ENCODE data around the gene GPR176. TPM values are rescaled to one million over a fixed set of nuclear protein-coding genes. Genes with fewer than 3 reads are reported as not detected.

The GPR176 gene
- total RNA-seq, 1 donor from 2014 or later, result 0.23 TPM

- Mint-ChIP-seq H3K4me1 (ENCODE audit: low read depth) (peaks cover 37% of the 10 kb centered on the region), H3K9me3 (no peaks in the 10 kb centered on the region), H3K4me3 (no peak overlapping the region), H3K27me3 (ENCODE audit: insufficient read depth) (peaks cover 18% of the 10 kb centered on the region), H3K27ac (no peak overlapping the region), H3K36me3 (ENCODE audit: low read depth) (peaks cover 3% of the 10 kb centered on the region)
- DNase-seq (ENCODE audit: low spot score), result no peak
- intact Hi-C loops (cut with micrococcal nuclease), result loop anchor here (1.0 to 10.0 kb wide), 4 partner anchors 250 to 1234 kb away; partner anchors contain the start of genes CCDC32, IVD, RPUSD2 and SRP14
Measured at GRCh38 chr15:39788800-39789565, 131.1 kb downstream of the GPR176 start.

GRCh38 chr15:39788108-39788507, 132.0 kb downstream of the GPR176 start:
- no peak overlapping the region for H3K4me3 Mint-ChIP-seq
- DNase-seq (ENCODE audit: low spot score), result no peak
- H3K27me3 Mint-ChIP-seq (ENCODE audit: insufficient read depth), result peaks cover 12% of the 10 kb centered on the region
- H3K36me3 Mint-ChIP-seq (ENCODE audit: low read depth), result peaks cover 3% of the 10 kb centered on the region
- intact Hi-C loops (cut with micrococcal nuclease), result loop anchor here (1.0 to 10.0 kb wide), 4 partner anchors 251 to 1233 kb away; partner anchors contain the start of genes CCDC32, IVD, RPUSD2 and SRP14
- no peak overlapping the region for H3K27ac Mint-ChIP-seq
- H3K9me3 Mint-ChIP-seq, result no peaks in the 10 kb centered on the region
- peaks cover 44% of the 10 kb centered on the region for H3K4me1 Mint-ChIP-seq (ENCODE audit: low read depth)

- Mint-ChIP-seq H3K4me1 (ENCODE audit: low read depth) (peaks cover 44% of the 10 kb centered on the region), H3K4me3 (no peak overlapping the region), H3K9me3 (no peaks in the 10 kb centered on the region), H3K27ac (no peak overlapping the region), H3K27me3 (ENCODE audit: insufficient read depth) (peaks cover 6% of the 10 kb centered on the region), H3K36me3 (ENCODE audit: low read depth) (peaks cover 3% of the 10 kb centered on the region)
- intact Hi-C loops (cut with micrococcal nuclease), result loop anchor here (2.0 to 10.0 kb wide), 4 partner anchors 429 to 1233 kb away; partner anchors contain the start of genes CCDC32, IVD and RPUSD2
- DNase-seq (ENCODE audit: low spot score), result no peak
Measured at GRCh38 chr15:39787479-39787878, 132.6 kb downstream of the GPR176 start.

DNA sequence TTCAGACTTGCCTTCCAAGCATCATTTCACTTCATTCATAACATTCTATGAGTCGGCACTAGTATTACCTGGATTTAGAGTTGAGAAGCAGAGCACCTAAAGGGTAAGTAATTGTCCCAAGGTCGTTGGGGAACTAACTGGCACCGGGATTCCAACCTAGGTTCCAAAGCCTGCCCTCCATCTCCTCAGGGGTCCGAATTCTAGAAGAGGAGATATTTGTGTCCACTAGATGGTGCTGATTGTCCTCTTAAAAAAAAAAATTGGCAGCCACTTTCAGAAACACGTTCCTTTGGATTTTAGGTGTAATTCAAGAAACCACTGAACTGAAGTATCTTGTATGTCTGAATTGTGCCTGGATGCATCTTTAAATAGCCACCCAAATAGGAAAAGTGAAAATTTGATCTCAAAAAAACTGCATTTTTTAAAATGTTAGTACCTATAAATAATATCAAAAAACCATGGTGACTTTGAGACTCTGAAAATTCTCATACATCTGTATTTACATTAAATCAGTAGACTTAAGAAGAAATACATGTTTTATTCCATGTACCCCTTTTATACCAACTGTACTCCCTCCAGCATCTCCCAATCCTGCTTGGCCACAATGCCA, 133.5 kb downstream of the GPR176 start:
- intact Hi-C loops (cut with micrococcal nuclease), result loop anchor here (1.0 to 10.0 kb wide), 6 partner anchors 89 to 1232 kb away; partner anchors contain the start of genes CCDC32, IVD and RPUSD2
- no peak overlapping the region for H3K4me3 Mint-ChIP-seq
- H3K27ac Mint-ChIP-seq, result no peak overlapping the region
- H3K27me3 Mint-ChIP-seq (ENCODE audit: insufficient read depth), result no peaks in the 10 kb centered on the region
- peaks cover 3% of the 10 kb centered on the region for H3K36me3 Mint-ChIP-seq (ENCODE audit: low read depth)
- H3K4me1 Mint-ChIP-seq (ENCODE audit: low read depth), result peaks cover 52% of the 10 kb centered on the region
- H3K9me3 Mint-ChIP-seq, result no peaks in the 10 kb centered on the region
- DNase-seq (ENCODE audit: low spot score), result no peak

DNA sequence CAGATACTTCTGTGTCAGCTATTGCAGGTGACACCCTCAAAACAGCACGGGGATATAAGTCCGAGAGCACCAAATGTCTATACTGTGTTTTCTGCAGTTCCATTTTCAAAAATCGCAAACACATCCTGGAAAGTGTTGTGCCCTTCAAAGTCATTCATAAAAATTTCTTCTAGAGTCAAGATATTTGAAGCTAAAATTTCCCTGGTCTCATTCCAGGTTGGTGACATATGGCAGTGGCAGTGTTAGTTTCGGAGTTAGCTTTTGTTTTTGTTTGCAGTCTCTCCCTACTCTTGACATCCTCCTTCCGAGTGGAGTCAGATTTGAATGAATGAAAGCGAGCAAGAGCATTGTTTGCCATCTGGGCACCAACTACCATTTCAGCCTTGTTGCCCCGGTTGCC, 134.2 kb downstream of the GPR176 start:
- no peak for DNase-seq (ENCODE audit: low spot score)
- Mint-ChIP-seq H3K4me3 (no peak overlapping the region), H3K9me3 (no peaks in the 10 kb centered on the region), H3K27ac (no peak overlapping the region), H3K36me3 (ENCODE audit: low read depth) (peaks cover 3% of the 10 kb centered on the region), H3K27me3 (ENCODE audit: insufficient read depth) (no peaks in the 10 kb centered on the region), H3K4me1 (ENCODE audit: low read depth) (peaks cover 55% of the 10 kb centered on the region)
- intact Hi-C loops (cut with micrococcal nuclease), result loop anchor here (1.0 to 10.0 kb wide), 6 partner anchors 89 to 1231 kb away; partner anchors contain the start of genes CCDC32, IVD and RPUSD2

DNA sequence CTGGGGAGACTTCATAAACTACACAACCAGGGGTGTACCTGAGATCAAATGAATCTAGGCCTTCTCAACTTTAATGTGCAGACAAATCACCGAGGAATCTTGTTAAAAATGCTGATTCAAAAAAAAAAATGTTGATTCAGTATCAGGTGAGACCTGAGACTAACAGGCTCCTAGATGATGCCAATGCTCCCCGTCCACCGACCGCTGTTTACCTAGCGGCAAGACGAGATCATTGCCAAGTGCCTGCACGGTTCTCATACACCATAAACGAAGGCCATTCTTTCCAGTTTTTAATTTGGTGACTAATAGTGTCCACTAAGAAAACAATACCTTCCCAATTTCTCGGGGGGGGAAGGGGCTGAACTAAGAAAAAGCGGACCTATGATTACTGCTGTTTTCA, 134.9 kb downstream of the GPR176 start:
- DNase-seq (ENCODE audit: low spot score), result no peak
- intact Hi-C loops (cut with micrococcal nuclease), result loop anchor here (10.0 kb wide), 3 partner anchors 620 to 1230 kb away; partner anchors contain the start of genes CCDC32, IVD and RPUSD2
- Mint-ChIP-seq H3K9me3 (no peaks in the 10 kb centered on the region), H3K4me3 (peak overlapping the region; percentile 57), H3K27me3 (ENCODE audit: insufficient read depth) (no peaks in the 10 kb centered on the region), H3K36me3 (ENCODE audit: low read depth) (peaks cover 3% of the 10 kb centered on the region), H3K4me1 (ENCODE audit: low read depth) (peaks cover 55% of the 10 kb centered on the region), H3K27ac (no peak overlapping the region)

GRCh38 chr15:39784638-39785037, 135.4 kb downstream of the GPR176 start:
- H3K4me3 Mint-ChIP-seq, result peak overlapping the region; percentile 57
- H3K27ac Mint-ChIP-seq, result no peak overlapping the region
- intact Hi-C loops (cut with micrococcal nuclease), result loop anchor here (5.0 to 10.0 kb wide), 4 partner anchors 157 to 1230 kb away; partner anchors contain the start of genes CCDC32, IVD and RPUSD2
- peaks cover 3% of the 10 kb centered on the region for H3K36me3 Mint-ChIP-seq (ENCODE audit: low read depth)
- no peaks in the 10 kb centered on the region for H3K9me3 Mint-ChIP-seq
- no peak for DNase-seq (ENCODE audit: low spot score)
- no peaks in the 10 kb centered on the region for H3K27me3 Mint-ChIP-seq (ENCODE audit: insufficient read depth)
- H3K4me1 Mint-ChIP-seq (ENCODE audit: low read depth), result peaks cover 55% of the 10 kb centered on the region

- Mint-ChIP-seq H3K9me3 (no peaks in the 10 kb centered on the region), H3K4me1 (ENCODE audit: low read depth) (peaks cover 55% of the 10 kb centered on the region), H3K36me3 (ENCODE audit: low read depth) (peaks cover 3% of the 10 kb centered on the region), H3K27me3 (ENCODE audit: insufficient read depth) (no peaks in the 10 kb centered on the region), H3K4me3 (peak overlapping the region; percentile 86), H3K27ac (peak overlapping the region; percentile 75)
- no peak for DNase-seq (ENCODE audit: low spot score)
- intact Hi-C loops (cut with micrococcal nuclease), result loop anchor here (5.0 to 10.0 kb wide), 4 partner anchors 157 to 1229 kb away; partner anchors contain the start of genes CCDC32, IVD and RPUSD2
Measured at GRCh38 chr15:39784125-39784524, 135.9 kb downstream of the GPR176 start.

DNA sequence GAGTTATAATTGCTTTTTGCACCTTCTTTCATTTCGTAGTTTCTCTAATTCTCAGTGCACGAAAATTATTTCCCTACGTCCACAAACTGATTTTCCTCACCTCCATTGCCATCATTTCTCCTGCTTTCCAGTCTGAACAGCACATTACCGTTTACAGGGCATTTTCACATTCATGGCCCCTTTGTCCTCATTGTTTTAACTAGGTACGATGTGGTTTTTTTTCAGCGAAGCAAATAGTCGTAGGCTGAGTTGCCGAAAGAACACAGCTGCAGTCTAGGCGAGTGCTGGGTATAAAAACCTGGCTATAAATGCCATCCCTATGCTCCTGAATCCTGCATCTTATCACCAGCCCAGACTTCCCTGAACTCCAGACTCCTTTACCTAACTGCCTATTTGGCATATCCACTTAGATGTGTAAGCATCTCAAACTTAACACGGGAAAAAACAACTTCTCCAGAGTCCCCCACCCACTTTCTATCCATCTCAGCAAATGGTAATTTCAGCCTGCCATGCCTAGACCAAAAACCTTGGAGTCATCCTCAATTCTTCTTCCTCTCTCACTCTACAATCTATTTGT, 136.7 kb downstream of the GPR176 start:
- H3K9me3 Mint-ChIP-seq, result no peaks in the 10 kb centered on the region
- intact Hi-C loops (cut with micrococcal nuclease), result loop anchor here (2.0 to 10.0 kb wide), 6 partner anchors 156 to 1229 kb away; partner anchors contain the start of genes BMF, CCDC32, IVD and RPUSD2
- H3K27ac Mint-ChIP-seq, result peak overlapping the region; percentile 75
- peak overlapping the region; percentile 86 for H3K4me3 Mint-ChIP-seq
- H3K36me3 Mint-ChIP-seq (ENCODE audit: low read depth), result peaks cover 3% of the 10 kb centered on the region
- H3K4me1 Mint-ChIP-seq (ENCODE audit: low read depth), result peaks cover 50% of the 10 kb centered on the region
- no peak for DNase-seq (ENCODE audit: low spot score)
- H3K27me3 Mint-ChIP-seq (ENCODE audit: insufficient read depth), result peaks cover 2% of the 10 kb centered on the region

- Mint-ChIP-seq H3K4me1 (ENCODE audit: low read depth) (peaks cover 43% of the 10 kb centered on the region), H3K36me3 (ENCODE audit: low read depth) (peaks cover 3% of the 10 kb centered on the region), H3K4me3 (peak within 1 kb of the TSS; percentile 86), H3K9me3 (no peaks in the 10 kb centered on the region), H3K27ac (peak within 1 kb of the TSS; percentile 75), H3K27me3 (ENCODE audit: insufficient read depth) (peaks cover 7% of the 10 kb centered on the region)
- peak; percentile 94 for DNase-seq (ENCODE audit: low spot score)
- intact Hi-C loops (cut with micrococcal nuclease), result loop anchor here (1.0 to 10.0 kb wide), 8 partner anchors 152 to 1228 kb away; partner anchors contain the start of genes BMF, CCDC32, EIF2AK4 and IVD
Measured at GRCh38 chr15:39782441-39783138, 137.5 kb downstream of the GPR176 start, which contains the start of gene FSIP1. FSIP1 (minus strand) TSS chr15:39782841; CDS start chr15:39776524, 6,317 bp downstream.

GRCh38 chr15:39781967-39782302, 138.1 kb downstream of the GPR176 start:
- H3K27me3 Mint-ChIP-seq (ENCODE audit: insufficient read depth), result peaks cover 7% of the 10 kb centered on the region
- no peaks in the 10 kb centered on the region for H3K9me3 Mint-ChIP-seq
- H3K4me1 Mint-ChIP-seq (ENCODE audit: low read depth), result peaks cover 40% of the 10 kb centered on the region
- intact Hi-C loops (cut with micrococcal nuclease), result loop anchor here (1.0 to 10.0 kb wide), 8 partner anchors 152 to 1227 kb away; partner anchors contain the start of genes BMF, CCDC32, EIF2AK4 and IVD
- peak overlapping the region; percentile 86 for H3K4me3 Mint-ChIP-seq
- DNase-seq (ENCODE audit: low spot score), result no peak
- H3K36me3 Mint-ChIP-seq (ENCODE audit: low read depth), result peaks cover 3% of the 10 kb centered on the region
- peak overlapping the region; percentile 75 for H3K27ac Mint-ChIP-seq
